Testis (tissue), 3 donors: ENCODE measurements around the gene DDAH1. TPM values are rescaled to one million over a fixed set of nuclear protein-coding genes. Genes with fewer than 3 reads are reported as not detected.

ENCODE experiments used
- DNase-seq: peaks from one replicate; pipeline ENCODE4 v3.0.0-alpha.2; 2019
- H3K27ac ChIP-seq, 2 donors: fragments of 200-600 bp; sonication (generic); one replicate each; pipeline ENCODE4 v1.5.1; 2019
- H3K27me3 ChIP-seq: fragments of 200-600 bp; sonication (generic); one replicate; pipeline ENCODE4 v1.5.1; 2019
- H3K36me3 ChIP-seq: fragments of 200-600 bp; sonication (generic); one replicate; pipeline ENCODE4 v1.5.1; 2017; ENCODE audit warnings: low read depth; ENCODE audit errors: missing control alignments
- H3K4me1 ChIP-seq: fragments of 200-600 bp; sonication (generic); one replicate; pipeline ENCODE4 v1.5.1; 2019
- H3K4me3 ChIP-seq, 2 donors: fragments of 200-600 bp; sonication (generic); one replicate each; pipeline ENCODE4 v1.5.1; 2017 to 2019
- H3K9me3 ChIP-seq: fragments of 200-600 bp; sonication (generic); one replicate; pipeline ENCODE4 v1.5.1; 2017
- CTCF ChIP-seq, 3 experiments: fragments of 450-650 bp in 2 of 3; fragments of 200-600 bp in 1 of 3; sonication (generic) in 1 of 3; IDR thresholded peaks; one replicate each; pipeline ENCODE4 v1.5.1; 2016 to 2019; ENCODE audit warnings: antibody characterized with exemption in 3 of 3, mild to moderate bottlenecking in 2 of 3, moderate library complexity in 1 of 3
- POLR2A ChIP-seq: fragments of 450-650 bp; IDR thresholded peaks from one replicate; pipeline ENCODE4 v1.6.1; 2017; ENCODE audit warnings: antibody characterized with exemption, mild to moderate bottlenecking, moderate library complexity
- WGBS, 2 donors: methylation state at CpG; one replicate each; pipeline ENCODE4 v1.1.5; 2018; 5-methylcytosine and 5-hydroxymethylcytosine counted together
- intact Hi-C: fragments of 100-400 bp; cut with DNase I; formaldehyde crosslinking; loops from one replicate; pipeline ENCODE4 v1.15.1; 2023; ENCODE audit warnings: low total_unique reads
- polyA plus RNA-seq: library from polyadenylated mRNA; stranded (reverse); fragments of 350-450 nt; fragmentation: Illumina TruSeq; extraction: RNeasy Lipid Tissue Mini Kit (QIAGEN cat#74804); gene quantifications from one replicate; pipeline ENCODE4 v1.2.3, GENCODE V29; 2014; ENCODE audit warnings: low read depth, low replicate concordance; ENCODE audit not compliant: insufficient read depth
- total RNA-seq, 2 donors: library from RNA; depleted of rRNA; stranded (reverse); fragments of >200 nt; gene quantifications; one replicate each; pipeline ENCODE4 v1.2.3, GENCODE V29; 2016

The DDAH1 gene
- total and polyA plus RNA-seq, 3 donors from 2014 or later: 45.3 to 71.3 (median 54.3) TPM

- DNase-seq: no peak
- H3K9me3 ChIP-seq: no peaks in the 10 kb centered on the region
- WGBS, 2 donors: 78 to 96% methylated on average over 5 of the region's 5 CpGs
- H3K4me3 ChIP-seq: no peak overlapping the region
- H3K27me3 ChIP-seq: no peaks in the 10 kb centered on the region
- H3K4me1 ChIP-seq: no peaks in the 10 kb centered on the region
- H3K27ac ChIP-seq: no peak overlapping the region
- intact Hi-C loops: no loop called here
- no peak for TF ChIP-seq CTCF (IDR thresholded peaks at IDR 0.05)
- no peak for TF ChIP-seq POLR2A
- no peaks in the 10 kb centered on the region for H3K36me3 ChIP-seq
Observed at GRCh38 chr1:85323770-85324169, 141.2 kb downstream of the DDAH1 start.

GRCh38 chr1:85322655-85323054, 142.3 kb downstream of the DDAH1 start:
- Histone ChIP-seq H3K4me3 (no peak overlapping the region), H3K4me1 (no peaks in the 10 kb centered on the region), H3K27ac (no peak overlapping the region), H3K9me3 (no peaks in the 10 kb centered on the region), H3K27me3 (no peaks in the 10 kb centered on the region), H3K36me3 (no peaks in the 10 kb centered on the region)
- no peak for DNase-seq
- intact Hi-C loops: no loop called here
- WGBS, 2 donors: 63 to 79% methylated on average over 2 of the region's 2 CpGs
- no peak for TF ChIP-seq POLR2A
- no peak for TF ChIP-seq CTCF (IDR thresholded peaks at IDR 0.05)

- intact Hi-C loops: no loop called here
Observed at GRCh38 chr1:85321237-85321964, 143.6 kb downstream of the DDAH1 start.

GRCh38 chr1:85320371-85321131, 144.4 kb downstream of the DDAH1 start:
- Histone ChIP-seq H3K4me1 (no peaks in the 10 kb centered on the region), H3K9me3 (no peaks in the 10 kb centered on the region), H3K27me3 (no peaks in the 10 kb centered on the region), H3K27ac (no peak overlapping the region), H3K36me3 (no peaks in the 10 kb centered on the region), H3K4me3 (no peak overlapping the region)
- no peak for DNase-seq
- WGBS, 2 donors: 54 to 68% methylated on average over 2 of the region's 2 CpGs
- intact Hi-C loops: no loop called here
- no peak for TF ChIP-seq POLR2A
- TF ChIP-seq CTCF (IDR thresholded peaks at IDR 0.05): no peak

More at GRCh38 chr1:85321237-85321964, 143.6 kb downstream of the DDAH1 start:
- no peaks in the 10 kb centered on the region for H3K36me3 ChIP-seq
- H3K27ac ChIP-seq: no peak overlapping the region
- H3K27me3 ChIP-seq: no peaks in the 10 kb centered on the region
- DNase-seq: no peak
- no peak overlapping the region for H3K4me3 ChIP-seq
- TF ChIP-seq CTCF (IDR thresholded peaks at IDR 0.05) (no peak), POLR2A (no peak)
- no peaks in the 10 kb centered on the region for H3K9me3 ChIP-seq
- WGBS, 2 donors: 80 to 88% methylated on average over 7 of the region's 7 CpGs
- no peaks in the 10 kb centered on the region for H3K4me1 ChIP-seq
